ENCODE results near the gene EHD3. TPM values are rescaled to one million over a fixed set of nuclear protein-coding genes. Genes with fewer than 3 reads are reported as not detected.

The EHD3 gene
- total and polyA plus RNA-seq, 2 of the 8 experiments (the other 6 are each of a cell fraction or from before 2014, with no cell fraction given): 9.3 to 12.0 TPM

- Histone ChIP-seq H2AFZ (ENCODE audit: low read length) (peak overlapping the region; percentile 76; the same call in 1 of the 2 replicates), H2BK120ac (replicated peaks; ENCODE audit: low read depth, low read length) (no peak overlapping the region), H3K79me1 (ENCODE audit: low read depth, low read length) (no peaks in the 10 kb centered on the region), H4K91ac (replicated peaks; ENCODE audit: insufficient read length, low read length) (no peak overlapping the region), H3K4ac (replicated peaks; ENCODE audit: insufficient read length, low read depth, low read length) (no peak overlapping the region), H3K4me1 (replicated peaks in 1 of 4; ENCODE audit: control insufficient read depth in 3 of 4, insufficient read depth in 4 of 4, low read length in 3 of 4) (peaks cover 4 to 6% (median 4%) of the 10 kb centered on the region in 4 experiments; a peak in 5 of 7 replicates), H2BK15ac (ENCODE audit: low read length) (no peak overlapping the region), H3K18ac (ENCODE audit: extremely low read depth, low read length) (no peak overlapping the region), H3K14ac (ENCODE audit: insufficient read length) (no peak overlapping the region), H2BK20ac (ENCODE audit: low read length) (no peak overlapping the region), H3K23ac (ENCODE audit: insufficient read length) (no peak overlapping the region), H4K8ac (ENCODE audit: extremely low read depth, insufficient read depth, low read length) (no peak overlapping the region), H3K23me2 (ENCODE audit: low read depth, low read length) (peaks cover 5% of the 10 kb centered on the region; the same call in 1 of the 2 replicates), H2BK5ac (ENCODE audit: low read depth, low read length) (no peak overlapping the region), H3K79me2 (ENCODE audit: control insufficient read depth in 1 of 2, insufficient read depth in 2 of 2, low read length in 2 of 2) (no peaks in the 10 kb centered on the region), H4K5ac (ENCODE audit: insufficient read length, low read depth, low read length) (no peak overlapping the region), H3K56ac (replicated peaks; ENCODE audit: insufficient read length, low read depth, low read length) (no peak overlapping the region), H3K9ac (replicated peaks in 1 of 4; ENCODE audit: extremely low read depth in 1 of 4, low read depth in 3 of 4, low read length in 3 of 4) (no peak overlapping the region), H3K27ac (ENCODE audit: low read depth, low read length) (no peak overlapping the region), H3K27me3 (replicated peaks in 1 of 4; ENCODE audit: control insufficient read depth in 3 of 4, extremely low read depth in 1 of 4, insufficient read depth in 3 of 4, low read length in 3 of 4) (peaks cover 0 to 8% (median 5%) of the 10 kb centered on the region in 4 experiments; a peak in 4 of 7 replicates), H2BK12ac (ENCODE audit: low read depth, low read length) (no peak overlapping the region), H3K4me2 (ENCODE audit: insufficient read depth in 1 of 2, low read depth in 2 of 2, low read length in 2 of 2) (no peak overlapping the region; a peak in 1 of 4 replicates), H2AK5ac (ENCODE audit: low read depth, low read length) (no peak overlapping the region), H3K4me3 (ENCODE audit: extremely low read depth in 1 of 4, insufficient read depth in 2 of 4, low read depth in 3 of 4, low read length in 4 of 4) (peak overlapping the region in 1 of 4 experiments; percentile 19; a peak in 1 of 8 replicates), H3K9me3 (ENCODE audit: insufficient read depth in 2 of 2, low read depth in 1 of 2, low read length in 1 of 2) (no peaks in the 10 kb centered on the region), H3K36me3 (ENCODE audit: control insufficient read depth in 2 of 4, insufficient read depth in 4 of 4, low read length in 3 of 4) (no peaks in the 10 kb centered on the region), H4K20me1 (replicated peaks in 1 of 2; ENCODE audit: control insufficient read depth in 1 of 2, insufficient read depth in 2 of 2, low read length in 2 of 2) (peaks cover 0 to 1% of the 10 kb centered on the region in 2 experiments)
- CTCF ChIA-PET (ENCODE audit: partially characterized antibody): interaction anchor here (0.7 to 3.3 kb wide), 14 partner anchors 10 to 1006 kb away, joined by 3 to 30 read pairs (median 4); no protein-coding TSS in a partner anchor
- POLR2A ChIA-PET (ENCODE audit: partially characterized antibody): interaction anchor here (0.6 to 0.8 kb wide), 2 partner anchors 16 to 300 kb away, joined by 3 read pairs; no protein-coding TSS in a partner anchor
- FAIRE-seq (no peak), DNase-seq (ENCODE audit: low read depth in 1 of 2, low spot score in 2 of 2) (peak in 1 of 2 experiments; percentile 38)
- WGBS, 2 experiments (ENCODE audit: extremely low coverage in 1 of 2, insufficient coverage in 1 of 2, insufficient read length in 1 of 2, insufficient replicate concordance in 2 of 2, low coverage in 1 of 2, low lambda C conversion rate in 2 of 2, missing lambda C conversion rate in 1 of 2): 93% methylated on average over 1 of the region's 1 CpG; no CpG with 5 or more reads in 1 of the 2 experiments
- TF ChIP-seq HDAC2 (IDR thresholded peaks at IDR 0.05; ENCODE audit: borderline replicate concordance in 1 of 2, low read depth in 2 of 2, low read length in 2 of 2) (no peak), POU5F1 (IDR thresholded peaks at IDR 0.05; ENCODE audit: low read depth, low read length) (no peak), GTF2F1 (IDR thresholded peaks at IDR 0.05; ENCODE audit: borderline replicate concordance, low read depth, low read length) (no peak), TAF1 (IDR thresholded peaks at IDR 0.05; ENCODE audit: low read depth, low read length) (no peak), RXRA (IDR thresholded peaks at IDR 0.05; ENCODE audit: insufficient read depth, low read depth, low read length) (no peak), CEBPB (IDR thresholded peaks at IDR 0.05; ENCODE audit: low read depth, low read length) (no peak), CHD1 (IDR thresholded peaks at IDR 0.05; ENCODE audit: low read depth, low read length) (no peak), ZNF274 (IDR thresholded peaks at IDR 0.05; ENCODE audit: borderline replicate concordance, extremely low read depth, low read length) (no peak), RAD21 (IDR thresholded peaks at IDR 0.05 in 1 of 2, conservative IDR thresholded peaks at IDR 0.05 in 1 of 2; ENCODE audit: low read depth in 2 of 2, low read length in 2 of 2) (no peak), BCL11A (IDR thresholded peaks at IDR 0.05; ENCODE audit: low read depth in 2 of 2, low read length in 2 of 2) (no peak), SP1 (IDR thresholded peaks at IDR 0.05; ENCODE audit: low read depth, low read length) (no peak), TEAD4 (IDR thresholded peaks at IDR 0.05; ENCODE audit: low read depth, low read length) (no peak)
- TF ChIP-seq, protein P1, sequence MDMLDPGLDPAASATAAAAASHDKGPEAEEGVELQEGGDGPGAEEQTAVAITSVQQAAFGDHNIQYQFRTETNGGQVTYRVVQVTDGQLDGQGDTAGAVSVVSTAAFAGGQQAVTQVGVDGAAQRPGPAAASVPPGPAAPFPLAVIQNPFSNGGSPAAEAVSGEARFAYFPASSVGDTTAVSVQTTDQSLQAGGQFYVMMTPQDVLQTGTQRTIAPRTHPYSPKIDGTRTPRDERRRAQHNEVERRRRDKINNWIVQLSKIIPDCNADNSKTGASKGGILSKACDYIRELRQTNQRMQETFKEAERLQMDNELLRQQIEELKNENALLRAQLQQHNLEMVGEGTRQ (IDR thresholded peaks at IDR 0.05; ENCODE audit: low read length): no peak
These were observed 721 bp upstream of the EHD3 start for GRCh38 chr2:31233231-31233630.

Measured in H1 (cell line).